Adrenal gland (tissue), 12 donors: ENCODE results near the gene MSMB. TPM values are rescaled to one million over a fixed set of nuclear protein-coding genes. Genes with fewer than 3 reads are reported as not detected.
"Not testable (repeated sequence)": the region's sequence is repeated elsewhere in the genome, so short reads cannot be mapped to it uniquely, and the experiment has no call there.

Experiments used
- DNase-seq, 7 donors: peaks; one replicate each; pipeline ENCODE4 v3.0.0-alpha.2; 2019 to 2020
- H3K27ac ChIP-seq, 5 donors: fragments of 200-600 bp; sonication (generic) in 4 of 5; 1 replicate in 3 of 5; 2 replicates in 2 of 5; pipeline versions ENCODE4 v1.5.1 to v1.8.0; 2016 to 2020; ENCODE audit warnings: mild to moderate bottlenecking in 1 of 5
- H3K27me3 ChIP-seq: fragments of 200-600 bp; 2 replicates; pipeline ENCODE4 v1.8.0; 2021
- H3K36me3 ChIP-seq, 2 donors: fragments of 200-600 bp; replicated peaks in 1 of 2; 1 replicate in 1 of 2; 2 replicates in 1 of 2; pipeline versions ENCODE4 v1.5.1 to v1.8.0; 2018 to 2022
- H3K4me1 ChIP-seq, 2 donors: fragments of 200-600 bp; replicated peaks in 1 of 2; 1 replicate in 1 of 2; 2 replicates in 1 of 2; pipeline versions ENCODE4 v1.5.1 to v1.8.0; 2018 to 2021
- H3K4me3 ChIP-seq, 4 donors: fragments of 200-600 bp; sonication (generic) in 3 of 4; one replicate each; pipeline ENCODE4 v1.5.1; 2016 to 2018
- H3K9me3 ChIP-seq, 3 donors: fragments of 200-600 bp; sonication (generic) in 1 of 3; replicated peaks in 1 of 3; 1 replicate in 2 of 3; 2 replicates in 1 of 3; pipeline versions ENCODE4 v1.5.1 to v1.8.0; 2016 to 2021
- CTCF ChIP-seq, 6 experiments: fragments of 450-650 bp in 4 of 6; fragments of 200-600 bp in 2 of 6; sonication (generic) in 1 of 6; IDR thresholded peaks; 1 replicate in 5 of 6; 2 replicates in 1 of 6; pipeline versions ENCODE4 v1.5.1 to v1.8.0; 2016 to 2021; ENCODE audit warnings: antibody characterized with exemption in 6 of 6, mild to moderate bottlenecking in 2 of 6, moderate library complexity in 1 of 6
- POLR2A ChIP-seq, 2 donors: fragments of 450-650 bp; IDR thresholded peaks; one replicate each; pipeline ENCODE4 v1.6.1; 2017; ENCODE audit warnings: antibody characterized with exemption in 2 of 2, mild to moderate bottlenecking in 2 of 2, moderate library complexity in 1 of 2
- WGBS, 4 donors: extraction: QIAGEN DNeasy Blood & Tissue Kit in 2 of 4; methylation state at CpG; one replicate each; pipeline versions ENCODE4 v1.1.5 to v1.1.7; 2013 to 2017; 5-methylcytosine and 5-hydroxymethylcytosine counted together
- intact Hi-C, 2 donors: fragments of 100-400 bp; cut with DNase I; formaldehyde crosslinking; loops; one replicate each; pipeline versions ENCODE4 v1.14.1 to v1.15.0; 2022 to 2023
- polyA plus RNA-seq, 3 donors: library from polyadenylated mRNA; stranded (reverse); fragments of 200-250 nt in 2 of 3; fragments of 350-450 nt in 1 of 3; fragmentation: Illumina TruSeq in 1 of 3; extraction: RNeasy Lipid Tissue Mini Kit (QIAGEN cat#74804) in 1 of 3; gene quantifications; one replicate each; pipeline ENCODE4 v1.2.3, GENCODE V29; 2013 to 2014
- total RNA-seq, 9 donors: library from RNA; depleted of rRNA in 4 of 9; stranded (reverse); fragments of >200 nt in 4 of 9; fragments of 120-200 nt in 1 of 9; fragmentation: NEBNext Ultra II Directional in 1 of 9; extraction: Animal tissue kit (Norgen Biotek cat#: 25700) in 1 of 9; gene quantifications; one replicate each; pipeline versions ENCODE4 v1.1.0 to v1.2.4, GENCODE V29; 2013 to 2023
- donor health status: healthy with polysubstance abuse.
- donor health status: Bipolar disorder and iron deficiency.
- donor health status: DM: yes; HTN: yes; CAD: no.
- donor health status: DM: no; HTN: no; CAD: no.
- donor health status: DM: no; HTN: no; CAD: no.
- donor health status: DM: yes; HTN: yes; CAD: no.

Gene MSMB
- total and polyA plus RNA-seq, 12 donors: not detected

- TF ChIP-seq POLR2A (IDR thresholded peaks at IDR 0.05) (no peak), CTCF (IDR thresholded peaks at IDR 0.05) (no peak)
- WGBS, 4 donors: 41 to 56% (median 47%) methylated on average over 5 of the region's 5 CpGs
- no peak overlapping the region for H3K27ac ChIP-seq
- H3K27me3 ChIP-seq: no peaks in the 10 kb centered on the region
- no peaks in the 10 kb centered on the region for H3K4me1 ChIP-seq
- no peak overlapping the region for H3K4me3 ChIP-seq
- no peaks in the 10 kb centered on the region for H3K36me3 ChIP-seq
- no peak for DNase-seq
- H3K9me3 ChIP-seq: no peaks in the 10 kb centered on the region
- intact Hi-C loops: no loop called here
Measured at GRCh38 chr10:46092524-46093081, 46.5 kb upstream of the MSMB start.

GRCh38 chr10:46091828-46092523 lies 45.9 kb upstream of the MSMB start:
- no peaks in the 10 kb centered on the region for H3K36me3 ChIP-seq
- H3K4me3 ChIP-seq: no peak overlapping the region
- 61 to 84% (median 69%) methylated on average over 3 to 12 of the region's 12 CpGs for WGBS, 4 donors
- TF ChIP-seq CTCF (IDR thresholded peaks at IDR 0.05): no peak
- TF ChIP-seq POLR2A (IDR thresholded peaks at IDR 0.05): no peak
- DNase-seq: no peak
- H3K27ac ChIP-seq: no peak overlapping the region
- intact Hi-C loops: no loop called here
- no peaks in the 10 kb centered on the region for H3K4me1 ChIP-seq
- no peaks in the 10 kb centered on the region for H3K9me3 ChIP-seq
- H3K27me3 ChIP-seq: no peaks in the 10 kb centered on the region

GRCh38 chr10:46091080-46091827 lies 45.2 kb upstream of the MSMB start:
- Histone ChIP-seq H3K4me3 (no peak overlapping the region), H3K27me3 (no peaks in the 10 kb centered on the region), H3K9me3 (no peaks in the 10 kb centered on the region), H3K4me1 (no peaks in the 10 kb centered on the region), H3K36me3 (no peaks in the 10 kb centered on the region), H3K27ac (no peak overlapping the region)
- 71 to 83% (median 75%) methylated on average over 6 to 9 of the region's 9 CpGs for WGBS, 4 donors
- no peak for DNase-seq
- TF ChIP-seq CTCF (IDR thresholded peaks at IDR 0.05) (no peak), POLR2A (IDR thresholded peaks at IDR 0.05) (no peak)
- intact Hi-C loops: no loop called here

- 85 to 91% (median 88%) methylated on average over 10 of the region's 10 CpGs for WGBS, 4 donors
- DNase-seq: no peak
Measured at GRCh38 chr10:46090258-46090812, 44.3 kb upstream of the MSMB start.

GRCh38 chr10:46087381-46087780 lies 41.3 kb upstream of the MSMB start:
- H3K4me1 ChIP-seq, H3K36me3 ChIP-seq, DNase-seq, H3K9me3 ChIP-seq, intact Hi-C loops, H3K27ac ChIP-seq, H3K4me3 ChIP-seq, H3K27me3 ChIP-seq: not testable (repeated sequence)
- 90 to 96% (median 93%) methylated on average over 11 of the region's 11 CpGs for WGBS, 4 donors

More at GRCh38 chr10:46090258-46090812, 44.3 kb upstream of the MSMB start:
- no peaks in the 10 kb centered on the region for H3K4me1 ChIP-seq
- no peak for TF ChIP-seq CTCF (IDR thresholded peaks at IDR 0.05)
- TF ChIP-seq POLR2A (IDR thresholded peaks at IDR 0.05): no peak
- H3K27ac ChIP-seq: no peak overlapping the region
- no peaks in the 10 kb centered on the region for H3K27me3 ChIP-seq
- H3K9me3 ChIP-seq: no peaks in the 10 kb centered on the region
- no peak overlapping the region for H3K4me3 ChIP-seq
- no peaks in the 10 kb centered on the region for H3K36me3 ChIP-seq
- intact Hi-C loops: no loop called here
